NCI-H2107 (cell line): ENCODE measurements around the gene SH3BP4.
"Not testable (repeated sequence)": the region's sequence is repeated elsewhere in the genome, so short reads cannot be mapped to it uniquely, and the experiment has no call there.

ENCODE experiments used
- DNase-seq: peaks from one replicate; lab custom pipeline; 2025; lab: John Stamatoyannopoulos, UW

Gene SH3BP4

DNA sequence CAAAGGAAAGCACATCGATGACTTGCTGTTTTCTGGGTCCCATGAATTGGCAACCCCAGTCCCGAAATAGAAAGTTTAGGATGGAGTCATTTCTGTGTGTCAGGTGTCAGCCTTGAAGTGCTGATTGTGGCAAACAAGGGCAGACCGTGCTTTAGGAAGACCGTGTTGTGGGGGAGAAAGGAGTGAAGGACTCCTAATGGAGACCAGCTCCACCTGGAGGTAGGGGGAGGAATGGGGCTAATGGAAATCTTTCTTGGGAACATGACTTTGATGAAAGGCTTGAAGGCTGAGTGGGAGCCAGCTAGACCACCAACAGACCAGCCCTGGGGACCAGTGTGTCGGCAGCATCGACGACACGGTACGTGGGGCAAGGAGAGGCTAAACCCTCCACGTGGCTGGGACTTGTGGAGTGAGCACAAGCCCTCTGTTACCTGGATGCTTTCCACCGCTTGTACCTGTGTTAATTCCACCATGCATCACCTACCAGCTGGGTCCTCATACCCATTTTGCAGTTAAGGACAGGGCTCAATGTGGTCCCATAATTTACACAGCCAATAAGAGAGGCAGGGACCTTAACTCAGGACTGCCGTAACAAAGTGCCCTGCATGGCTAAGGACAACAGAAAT lies 104.2 kb downstream of the SH3BP4 start:
- peak; percentile 31 for DNase-seq

- no peak for DNase-seq
Observed at GRCh38 chr2:235056768-235057167, 105.0 kb downstream of the SH3BP4 start.

GRCh38 chr2:235057616-235058015 lies 105.8 kb downstream of the SH3BP4 start:
- DNase-seq: not testable (repeated sequence)

GRCh38 chr2:235059161-235059560 lies 107.3 kb downstream of the SH3BP4 start:
- no peak for DNase-seq

GRCh38 chr2:235061656-235062055 lies 109.8 kb downstream of the SH3BP4 start:
- DNase-seq: no peak

GRCh38 chr2:235063471-235063961 lies 111.7 kb downstream of the SH3BP4 start:
- no peak for DNase-seq

DNA sequence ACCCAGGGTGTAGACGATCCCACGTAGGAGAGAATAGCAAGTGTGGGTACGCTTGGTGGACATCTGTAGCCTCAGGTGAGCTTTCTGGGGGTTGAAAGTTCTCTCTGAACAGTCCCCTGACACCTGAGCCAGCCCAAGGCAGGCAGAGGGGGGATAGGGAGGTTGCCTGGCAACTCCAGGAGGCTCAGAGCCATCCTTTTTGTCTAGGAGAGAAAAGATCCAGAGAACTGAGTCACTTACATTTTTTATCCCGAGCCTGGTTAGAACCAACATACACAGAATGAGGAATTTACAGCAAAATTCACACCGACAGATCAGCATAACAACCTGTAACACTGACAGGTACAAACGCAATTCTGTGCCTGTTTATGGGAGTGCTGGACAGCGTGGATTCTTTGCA lies 113.2 kb downstream of the SH3BP4 start:
- DNase-seq: no peak

DNA sequence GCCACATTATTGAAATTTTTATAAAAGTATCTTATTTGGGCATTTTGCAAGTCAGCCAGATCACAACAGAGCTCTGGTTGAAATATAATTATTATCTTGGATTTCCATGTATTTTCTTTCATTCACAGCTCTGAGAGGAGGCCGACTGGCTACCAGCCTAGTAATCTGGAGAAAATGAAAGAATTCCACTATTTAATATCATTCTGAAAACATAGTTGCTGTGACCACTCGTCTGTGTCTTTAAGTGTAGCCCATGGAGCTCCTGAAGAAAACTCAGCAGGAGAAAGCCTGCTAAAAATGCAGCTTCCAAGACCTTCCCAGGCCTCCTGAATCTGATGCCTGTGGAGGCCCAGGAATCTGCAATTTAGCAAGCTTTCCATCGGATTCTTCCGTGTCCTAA lies 114.7 kb downstream of the SH3BP4 start:
- DNase-seq: no peak

DNA sequence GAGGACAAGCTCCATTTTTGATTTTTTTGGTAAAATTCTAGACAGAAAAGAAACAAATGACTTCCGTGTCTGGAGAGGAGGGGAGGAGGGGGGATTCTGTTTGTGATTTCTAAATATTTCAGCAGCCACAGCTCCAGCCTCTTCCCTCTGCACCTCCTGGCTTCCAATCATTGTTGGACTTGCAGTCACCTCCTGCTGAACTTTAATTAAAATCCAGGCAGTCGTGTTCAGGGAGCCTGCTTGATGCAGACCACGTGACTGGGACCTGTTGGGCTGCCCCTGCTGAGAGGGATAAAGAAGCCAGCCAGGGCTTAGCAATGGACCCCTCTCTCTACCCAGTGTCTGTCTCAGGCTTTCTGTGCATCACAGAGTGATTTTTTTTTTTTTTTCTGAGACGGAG lies 115.1 kb downstream of the SH3BP4 start:
- DNase-seq: no peak

DNA sequence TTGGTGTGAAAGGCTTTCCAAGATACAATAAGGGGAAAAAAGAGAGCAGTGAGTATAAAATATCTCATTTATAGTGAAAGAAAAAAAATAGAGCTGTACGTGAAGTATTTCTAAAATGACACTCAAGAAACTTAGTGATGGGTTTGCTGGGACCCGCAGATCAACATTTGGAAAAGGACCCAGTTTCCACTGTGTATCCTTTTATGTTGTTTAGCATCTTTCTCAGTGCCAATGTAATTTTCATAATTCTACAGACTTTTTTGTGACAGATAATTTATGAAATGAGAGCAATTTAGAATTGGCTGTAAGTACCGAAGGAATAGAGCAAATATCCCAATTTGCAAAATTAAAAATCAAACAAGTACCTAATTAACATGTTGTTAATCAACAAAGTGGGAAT lies 116.9 kb downstream of the SH3BP4 start:
- no peak for DNase-seq

DNA sequence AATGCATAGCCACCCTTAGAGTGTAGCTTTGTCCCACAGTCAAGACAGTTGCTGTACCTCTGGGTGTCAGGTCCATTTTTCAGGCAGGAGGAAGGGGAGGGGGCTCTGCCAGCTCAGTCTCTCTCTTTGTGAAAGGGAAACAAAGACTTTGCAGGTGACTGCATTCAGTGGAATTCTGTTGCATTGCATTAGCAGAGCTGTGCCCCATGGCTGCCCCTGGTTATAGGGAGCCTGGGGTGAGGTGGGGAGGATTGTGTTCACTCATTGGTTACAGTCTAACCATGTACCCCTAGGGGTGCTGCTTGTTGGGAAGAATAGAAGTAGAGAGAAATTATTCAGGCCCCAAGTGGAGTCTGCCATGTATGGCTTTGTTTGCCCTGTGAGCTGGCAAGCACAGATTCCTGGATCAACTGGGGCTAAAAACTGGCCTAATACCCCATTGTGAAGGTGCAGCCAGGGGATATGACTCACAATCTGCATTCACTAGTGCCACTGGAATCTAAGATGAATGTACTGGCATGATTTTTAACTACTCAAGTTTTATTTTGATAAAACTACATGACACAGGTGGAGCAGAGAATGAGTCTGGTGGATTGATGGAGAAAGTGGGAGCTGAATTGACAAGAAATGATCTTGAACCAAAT lies 118.4 kb downstream of the SH3BP4 start:
- DNase-seq: no peak

GRCh38 chr2:235073868-235074413 lies 122.1 kb downstream of the SH3BP4 start:
- no peak for DNase-seq

- DNase-seq: no peak
Observed at GRCh38 chr2:235077046-235077445, 125.2 kb downstream of the SH3BP4 start.

DNA sequence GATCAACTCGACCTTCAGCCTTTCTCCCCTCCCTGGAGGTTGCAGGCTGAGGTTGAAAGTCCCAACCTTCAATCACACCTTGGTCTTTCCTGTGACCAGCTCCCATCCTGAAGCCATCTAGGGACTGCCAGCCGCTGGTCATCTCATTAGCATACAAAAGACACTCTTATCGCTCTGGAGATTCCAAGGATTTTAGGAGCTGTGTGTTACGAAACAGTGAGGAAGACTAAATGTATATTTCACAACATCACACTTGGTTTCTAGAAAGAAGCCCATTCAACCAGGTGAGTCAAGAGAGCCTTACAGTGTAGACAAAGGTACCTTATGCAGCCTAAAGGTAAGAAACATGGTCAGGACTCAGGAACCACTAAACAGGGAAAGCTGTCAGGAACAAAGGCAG lies 126.4 kb downstream of the SH3BP4 start:
- no peak for DNase-seq

DNA sequence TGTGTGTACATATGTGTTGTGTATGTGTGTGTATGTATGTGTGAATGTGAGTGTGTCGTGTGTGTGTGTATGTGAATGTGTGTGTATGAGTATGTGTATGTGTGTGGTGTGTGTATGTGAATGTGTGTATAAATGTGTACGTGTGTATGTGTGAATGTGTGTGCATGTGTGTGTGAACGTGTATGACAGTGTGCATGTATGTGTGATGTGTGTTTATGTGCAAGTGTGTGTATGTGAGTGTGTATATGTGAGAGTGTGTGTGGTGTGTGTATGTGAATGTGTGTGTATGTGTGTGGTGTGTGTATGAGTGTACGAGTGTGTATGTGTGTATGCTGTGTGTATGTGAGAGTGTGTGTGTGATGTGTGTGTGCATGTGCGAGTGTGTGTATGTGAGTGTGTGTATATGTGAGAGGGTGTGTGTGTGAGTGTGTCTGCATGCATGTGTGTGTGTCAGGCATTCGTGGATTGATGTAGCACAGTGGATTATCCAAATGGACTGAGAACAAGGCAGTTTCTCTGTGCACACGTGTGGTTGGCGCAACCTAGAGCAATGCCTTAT lies 127.2 kb downstream of the SH3BP4 start:
- DNase-seq: no peak

DNA sequence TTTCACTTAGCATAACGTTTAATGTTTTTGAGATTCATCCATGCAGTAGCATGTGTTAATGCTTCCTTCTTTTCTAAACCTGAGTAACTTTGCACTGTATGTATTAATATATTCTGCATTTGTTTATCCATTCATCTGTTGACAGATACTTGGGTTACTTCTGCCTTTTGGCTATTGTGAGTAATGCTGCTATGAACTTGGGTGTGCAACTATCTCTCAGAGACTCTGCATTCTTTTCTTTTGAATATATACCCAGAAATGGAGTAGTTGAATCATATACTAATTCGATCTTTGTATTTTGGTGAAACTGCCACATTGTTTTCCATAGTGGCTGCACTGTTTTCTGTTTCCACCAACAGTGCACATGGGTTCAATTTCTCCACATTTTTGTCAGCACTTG lies 128.3 kb downstream of the SH3BP4 start:
- DNase-seq: no peak

DNA sequence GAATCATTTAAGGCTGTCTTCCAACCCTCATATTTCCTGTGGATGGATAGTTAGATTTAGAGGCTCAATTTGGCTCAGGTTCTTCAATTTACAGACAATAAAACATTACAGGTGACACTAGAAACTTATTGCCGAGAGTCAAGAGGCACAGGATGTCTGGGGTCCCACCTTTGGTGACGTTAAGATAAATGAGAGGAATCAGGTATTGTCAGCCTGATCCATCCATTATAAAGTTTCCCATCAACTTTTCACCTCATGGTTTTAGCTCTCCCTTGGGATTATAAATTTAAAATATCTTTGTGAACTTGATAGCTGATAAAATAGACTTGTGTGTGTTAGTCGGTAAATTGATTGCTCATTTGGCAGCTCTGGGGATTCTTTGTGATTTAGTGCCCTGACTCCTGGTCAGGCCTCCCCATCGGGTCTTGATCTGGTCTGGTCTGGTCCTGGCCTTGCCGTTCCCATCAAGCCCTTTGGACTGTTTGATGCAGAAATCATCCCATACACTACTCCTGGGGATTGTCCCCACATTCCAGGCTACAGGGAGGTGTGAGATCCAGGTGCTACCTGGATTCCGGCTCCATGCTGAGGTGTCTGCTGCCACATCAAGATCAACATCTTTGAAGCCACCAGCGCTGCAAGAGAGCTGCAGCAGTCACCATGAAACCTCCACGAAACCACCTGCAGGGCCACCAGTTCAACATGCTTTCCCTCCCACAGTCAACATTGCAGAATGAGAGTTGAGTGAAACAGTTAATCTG lies 130.9 kb downstream of the SH3BP4 start:
- DNase-seq: no peak

DNA sequence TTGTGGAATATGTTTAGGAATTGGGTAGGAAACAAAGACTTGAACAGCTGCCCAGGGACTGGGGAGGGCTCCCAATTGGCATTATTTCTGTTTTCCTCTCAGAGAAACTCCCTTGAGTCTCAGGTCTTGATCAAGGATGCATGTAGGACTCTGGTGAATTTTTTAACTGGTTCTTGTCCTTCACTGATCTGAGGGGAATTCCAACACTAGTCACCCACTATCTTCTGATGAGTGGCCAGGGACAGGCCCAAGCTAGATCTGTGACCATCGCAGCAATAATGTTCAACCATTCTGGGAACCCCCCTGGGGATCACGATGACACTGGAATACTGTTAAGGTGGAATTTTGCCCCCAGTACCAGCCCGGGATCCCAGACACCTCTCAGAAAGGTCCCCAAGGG lies 132.0 kb downstream of the SH3BP4 start:
- no peak for DNase-seq

DNA sequence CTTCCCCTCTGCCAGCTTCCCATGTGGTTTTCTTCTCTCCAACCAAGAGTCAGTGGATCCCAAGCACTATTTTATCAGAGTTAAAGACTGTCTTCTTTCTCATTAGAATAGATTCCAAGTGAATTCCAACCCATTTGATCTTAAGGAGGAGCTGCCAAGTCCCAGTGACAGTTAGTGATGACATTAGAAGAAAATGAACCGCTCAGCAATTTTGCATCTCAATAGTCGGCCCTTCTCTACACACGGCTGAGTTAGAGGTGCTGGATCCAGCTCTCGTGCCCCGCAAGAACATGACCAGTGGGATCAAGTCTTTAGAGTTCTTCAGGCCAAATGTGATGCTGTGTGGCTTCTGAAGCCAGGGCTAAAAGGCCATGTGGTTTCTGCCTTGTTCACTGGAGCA lies 132.6 kb downstream of the SH3BP4 start:
- DNase-seq: no peak

GRCh38 chr2:235085476-235085875 lies 133.7 kb downstream of the SH3BP4 start:
- no peak for DNase-seq

GRCh38 chr2:235086481-235087184 lies 134.8 kb downstream of the SH3BP4 start:
- DNase-seq: no peak
